Tibial nerve (tissue), 4 donors: ENCODE results near the gene RBM8A. TPM values are rescaled to one million over a fixed set of nuclear protein-coding genes. Genes with fewer than 3 reads are reported as not detected.

ENCODE experiments used
- total RNA-seq, 4 donors: library from RNA; depleted of rRNA; stranded (reverse); fragments of >200 nt; gene quantifications; one replicate each; pipeline ENCODE4 v1.1.0, GENCODE V29; 2016

Gene RBM8A
- total RNA-seq, 4 donors from 2014 or later: 113 to 157 (median 129) TPM

Other genes starting within 250 kb of the RBM8A start
- gene PDZK1, start 220.1 kb downstream of the RBM8A start, total RNA-seq: under 1 TPM in 1 of 4 donors, not detected in 3; 0.20 TPM
- gene CD160, start 208.0 kb downstream of the RBM8A start, total RNA-seq: under 1 TPM in 1 of 4 donors, not detected in 3; 0.21 TPM
- gene RNF115, start 103.4 kb downstream of the RBM8A start, total RNA-seq: 10 to 100 TPM; 23.7 to 24.9 (median 23.8) TPM
- gene POLR3C, start 103.3 kb downstream of the RBM8A start, total RNA-seq: 10 to 100 TPM; 25.9 to 39.6 (median 37.8) TPM
- gene NUDT17, start 81.9 kb downstream of the RBM8A start, total RNA-seq: 1 to 10 TPM; 2.7 to 8.4 (median 4.5) TPM
- 10 to 100 TPM; 25.5 to 29.1 (median 26.3) TPM for gene PIAS3, start 68.4 kb downstream of the RBM8A start, total RNA-seq
- gene ANKRD35, start 41.6 kb downstream of the RBM8A start, total RNA-seq: 10 to 100 TPM in 1 of 4 donors, 1 to 10 TPM in 3; 2.7 to 11.2 (median 6.3) TPM
- 10 to 100 TPM; 29.4 to 42.9 (median 39.4) TPM for gene ITGA10, start 17.4 kb downstream of the RBM8A start, total RNA-seq
- 10 to 100 TPM; 27.9 to 35.2 (median 30.8) TPM for gene PEX11B, start 8.8 kb downstream of the RBM8A start, total RNA-seq
- gene LIX1L, start 30.5 kb upstream of the RBM8A start, total RNA-seq: 10 to 100 TPM; 30.8 to 57.1 (median 41.5) TPM
- gene ANKRD34A, start 37.1 kb upstream of the RBM8A start, total RNA-seq: 1 to 10 TPM in 2 of 4 donors, under 1 TPM in 2; 0.39 to 2.4 (median 1.3) TPM
- 10 to 100 TPM; 20.1 to 33.1 (median 28.9) TPM for gene POLR3GL, start 37.2 kb upstream of the RBM8A start, total RNA-seq
- 1,000 to 10,000 TPM; 1,863 to 2,525 (median 2,185) TPM for gene TXNIP, start 69.1 kb upstream of the RBM8A start, total RNA-seq
- not detected for gene HJV, start 94.3 kb upstream of the RBM8A start, total RNA-seq
- gene NBPF10, start 217.3 kb upstream of the RBM8A start, total RNA-seq: 1 to 10 TPM; 1.0 to 3.3 (median 2.2) TPM